ENCODE measurements around the gene ARHGAP18. TPM values are rescaled to one million over a fixed set of nuclear protein-coding genes. Genes with fewer than 3 reads are reported as not detected.

The ARHGAP18 gene
- total and polyA plus RNA-seq, 2 experiments from 2014 or later = 0.45 to 1.3 TPM

GRCh38 chr6:129592516-129593232 is 117.3 kb downstream of the ARHGAP18 start:
- DNase-seq (ENCODE audit: low read depth in 1 of 2, low spot score in 1 of 2) = no peak
- Histone ChIP-seq H3K9me3 (ENCODE audit: low read depth) (no peaks in the 10 kb centered on the region), H3K4me3 (no peak overlapping the region), H3K36me3 (no peaks in the 10 kb centered on the region), H3K4me1 (ENCODE audit: low read depth) (no peaks in the 10 kb centered on the region), H3K27me3 (no peaks in the 10 kb centered on the region), H3K27ac (no peak overlapping the region)
- TF ChIP-seq, protein P1, sequence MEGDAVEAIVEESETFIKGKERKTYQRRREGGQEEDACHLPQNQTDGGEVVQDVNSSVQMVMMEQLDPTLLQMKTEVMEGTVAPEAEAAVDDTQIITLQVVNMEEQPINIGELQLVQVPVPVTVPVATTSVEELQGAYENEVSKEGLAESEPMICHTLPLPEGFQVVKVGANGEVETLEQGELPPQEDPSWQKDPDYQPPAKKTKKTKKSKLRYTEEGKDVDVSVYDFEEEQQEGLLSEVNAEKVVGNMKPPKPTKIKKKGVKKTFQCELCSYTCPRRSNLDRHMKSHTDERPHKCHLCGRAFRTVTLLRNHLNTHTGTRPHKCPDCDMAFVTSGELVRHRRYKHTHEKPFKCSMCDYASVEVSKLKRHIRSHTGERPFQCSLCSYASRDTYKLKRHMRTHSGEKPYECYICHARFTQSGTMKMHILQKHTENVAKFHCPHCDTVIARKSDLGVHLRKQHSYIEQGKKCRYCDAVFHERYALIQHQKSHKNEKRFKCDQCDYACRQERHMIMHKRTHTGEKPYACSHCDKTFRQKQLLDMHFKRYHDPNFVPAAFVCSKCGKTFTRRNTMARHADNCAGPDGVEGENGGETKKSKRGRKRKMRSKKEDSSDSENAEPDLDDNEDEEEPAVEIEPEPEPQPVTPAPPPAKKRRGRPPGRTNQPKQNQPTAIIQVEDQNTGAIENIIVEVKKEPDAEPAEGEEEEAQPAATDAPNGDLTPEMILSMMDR (IDR thresholded peaks at IDR 0.05; ENCODE audit: low read depth, low read length) = no peak

GRCh38 chr6:129590408-129591022 is 119.5 kb downstream of the ARHGAP18 start:
- Histone ChIP-seq H3K4me1 (ENCODE audit: low read depth) (no peaks in the 10 kb centered on the region), H3K27me3 (no peaks in the 10 kb centered on the region), H3K27ac (no peak overlapping the region), H3K9me3 (ENCODE audit: low read depth) (no peaks in the 10 kb centered on the region), H3K4me3 (no peak overlapping the region), H3K36me3 (no peaks in the 10 kb centered on the region)
- TF ChIP-seq, protein P1 (IDR thresholded peaks at IDR 0.05; ENCODE audit: low read depth, low read length) = no peak
- peak in 1 of 2 donors; percentile 33 for DNase-seq (ENCODE audit: low read depth in 1 of 2, low spot score in 1 of 2)

GRCh38 chr6:129586815-129587214 is 123.2 kb downstream of the ARHGAP18 start:
- DNase-seq (ENCODE audit: low read depth in 1 of 2, low spot score in 1 of 2) = no peak

GRCh38 chr6:129583866-129584265 is 126.1 kb downstream of the ARHGAP18 start:
- no peak overlapping the region for H3K4me3 ChIP-seq
- no peaks in the 10 kb centered on the region for H3K4me1 ChIP-seq (ENCODE audit: low read depth)
- H3K27me3 ChIP-seq = no peaks in the 10 kb centered on the region
- no peak for DNase-seq (ENCODE audit: low read depth in 1 of 2, low spot score in 1 of 2)
- no peaks in the 10 kb centered on the region for H3K9me3 ChIP-seq (ENCODE audit: low read depth)
- no peak overlapping the region for H3K27ac ChIP-seq
- TF ChIP-seq, protein P1 (IDR thresholded peaks at IDR 0.05; ENCODE audit: low read depth, low read length) = no peak
- H3K36me3 ChIP-seq = no peaks in the 10 kb centered on the region

More at GRCh38 chr6:129586815-129587214, 123.2 kb downstream of the ARHGAP18 start:
- Histone ChIP-seq H3K9me3 (ENCODE audit: low read depth) (no peaks in the 10 kb centered on the region), H3K27ac (no peak overlapping the region), H3K36me3 (no peaks in the 10 kb centered on the region), H3K27me3 (no peaks in the 10 kb centered on the region), H3K4me3 (no peak overlapping the region), H3K4me1 (ENCODE audit: low read depth) (no peaks in the 10 kb centered on the region)
- TF ChIP-seq, protein P1 (IDR thresholded peaks at IDR 0.05; ENCODE audit: low read depth, low read length) = no peak

GRCh38 chr6:129578315-129578714 is 131.7 kb downstream of the ARHGAP18 start:
- Histone ChIP-seq H3K4me3 (no peak overlapping the region), H3K9me3 (ENCODE audit: low read depth) (no peaks in the 10 kb centered on the region), H3K27ac (no peak overlapping the region), H3K36me3 (no peaks in the 10 kb centered on the region), H3K27me3 (no peaks in the 10 kb centered on the region), H3K4me1 (ENCODE audit: low read depth) (no peaks in the 10 kb centered on the region)
- no peak for DNase-seq (ENCODE audit: low read depth in 1 of 2, low spot score in 1 of 2)
- TF ChIP-seq, protein P1 (IDR thresholded peaks at IDR 0.05; ENCODE audit: low read depth, low read length) = no peak
